ENCODE data around the gene NPM3. TPM values are rescaled to one million over a fixed set of nuclear protein-coding genes. Genes with fewer than 3 reads are reported as not detected.

The NPM3 gene
- total RNA-seq, 1 experiment from 2014 or later = 117 TPM

DNA sequence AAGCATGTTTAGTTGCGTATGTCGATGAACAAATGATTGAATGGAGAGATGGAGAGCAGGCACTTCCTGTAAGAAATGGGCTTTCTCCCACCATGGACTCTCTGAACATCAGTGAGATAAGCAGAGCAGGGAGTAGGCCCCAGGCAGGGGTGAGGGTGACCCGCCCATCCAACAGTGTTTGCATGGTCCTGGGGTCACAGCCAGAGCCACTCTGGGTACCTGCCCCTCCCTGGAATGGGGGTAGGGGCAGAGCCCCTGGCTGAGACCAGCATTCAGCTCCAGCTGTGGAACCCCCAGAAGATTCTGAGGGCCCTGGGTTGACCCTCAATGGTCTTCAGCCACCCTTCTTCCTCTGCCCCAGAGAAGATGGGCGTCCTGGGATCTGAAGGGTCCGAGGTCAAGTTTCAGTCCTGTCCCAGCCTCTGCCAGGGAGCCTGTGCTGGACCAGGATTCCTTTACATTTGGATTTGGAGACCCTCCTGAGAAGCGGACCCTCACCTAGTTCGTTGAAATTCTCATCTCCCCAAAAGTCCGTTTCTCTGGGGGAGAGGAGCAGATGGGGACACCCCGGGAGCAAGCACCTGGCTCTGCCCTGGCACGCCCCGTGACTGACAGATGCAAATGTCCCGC, 5.0 kb downstream of the NPM3 start:
- intact Hi-C loops (cut with micrococcal nuclease) = no loop called here
- H2AFZ ChIP-seq (ENCODE audit: low read length) = no peak overlapping the region
- H3F3A ChIP-seq (ENCODE audit: low read length, unreplicated experiment) = no peaks in the 10 kb centered on the region
- ChIA-PET CTCF (interaction anchor here (1.3 kb wide), 1 partner anchor 176 kb away, joined by 6 read pairs; no protein-coding TSS in a partner anchor), POLR2A (ENCODE audit: unreplicated experiment) (no interaction called here)
- H3K9me2 ChIP-seq (replicated peaks; ENCODE audit: low read length) = no peaks in the 10 kb centered on the region
- no peak for ATAC-seq
- no peak overlapping the region for H3K4me3 ChIP-seq (ENCODE audit: low read length)
- H3K27ac ChIP-seq (ENCODE audit: low read length) = no peak overlapping the region
- no peak overlapping the region for H3K4me2 ChIP-seq (ENCODE audit: low read length)
- no peaks in the 10 kb centered on the region for H4K20me1 ChIP-seq (ENCODE audit: low read length)
- DNase-seq = no peak
- H3K4me1 ChIP-seq (ENCODE audit: insufficient read depth, low read length) = peaks cover 20% of the 10 kb centered on the region
- TF ChIP-seq, protein P1, sequence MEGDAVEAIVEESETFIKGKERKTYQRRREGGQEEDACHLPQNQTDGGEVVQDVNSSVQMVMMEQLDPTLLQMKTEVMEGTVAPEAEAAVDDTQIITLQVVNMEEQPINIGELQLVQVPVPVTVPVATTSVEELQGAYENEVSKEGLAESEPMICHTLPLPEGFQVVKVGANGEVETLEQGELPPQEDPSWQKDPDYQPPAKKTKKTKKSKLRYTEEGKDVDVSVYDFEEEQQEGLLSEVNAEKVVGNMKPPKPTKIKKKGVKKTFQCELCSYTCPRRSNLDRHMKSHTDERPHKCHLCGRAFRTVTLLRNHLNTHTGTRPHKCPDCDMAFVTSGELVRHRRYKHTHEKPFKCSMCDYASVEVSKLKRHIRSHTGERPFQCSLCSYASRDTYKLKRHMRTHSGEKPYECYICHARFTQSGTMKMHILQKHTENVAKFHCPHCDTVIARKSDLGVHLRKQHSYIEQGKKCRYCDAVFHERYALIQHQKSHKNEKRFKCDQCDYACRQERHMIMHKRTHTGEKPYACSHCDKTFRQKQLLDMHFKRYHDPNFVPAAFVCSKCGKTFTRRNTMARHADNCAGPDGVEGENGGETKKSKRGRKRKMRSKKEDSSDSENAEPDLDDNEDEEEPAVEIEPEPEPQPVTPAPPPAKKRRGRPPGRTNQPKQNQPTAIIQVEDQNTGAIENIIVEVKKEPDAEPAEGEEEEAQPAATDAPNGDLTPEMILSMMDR (conservative IDR thresholded peaks at IDR 0.05; ENCODE audit: low read depth, low read length) = no peak
- no peak for TF ChIP-seq EZH2phosphoT487 (IDR thresholded peaks at IDR 0.05; ENCODE audit: borderline replicate concordance, low read length)
- TF ChIP-seq EZH2 (IDR thresholded peaks at IDR 0.05; ENCODE audit: low read length, unreplicated experiment) = no peak
- H3K27me3 ChIP-seq (ENCODE audit: low read length) = peaks cover 9% of the 10 kb centered on the region; the same call in 1 of the 2 replicates
- peaks cover 18% of the 10 kb centered on the region for H3K79me2 ChIP-seq (ENCODE audit: low read length)
- no peaks in the 10 kb centered on the region for H3K9me3 ChIP-seq (ENCODE audit: low read length)
- no peaks in the 10 kb centered on the region; the same call in 1 of the 2 replicates for H3K36me3 ChIP-seq (ENCODE audit: low read depth, low read length)
- BruUV-seq (replicated peaks) = no TSS peak
- no peak overlapping the region for H3K9ac ChIP-seq (ENCODE audit: low read length)

DNA sequence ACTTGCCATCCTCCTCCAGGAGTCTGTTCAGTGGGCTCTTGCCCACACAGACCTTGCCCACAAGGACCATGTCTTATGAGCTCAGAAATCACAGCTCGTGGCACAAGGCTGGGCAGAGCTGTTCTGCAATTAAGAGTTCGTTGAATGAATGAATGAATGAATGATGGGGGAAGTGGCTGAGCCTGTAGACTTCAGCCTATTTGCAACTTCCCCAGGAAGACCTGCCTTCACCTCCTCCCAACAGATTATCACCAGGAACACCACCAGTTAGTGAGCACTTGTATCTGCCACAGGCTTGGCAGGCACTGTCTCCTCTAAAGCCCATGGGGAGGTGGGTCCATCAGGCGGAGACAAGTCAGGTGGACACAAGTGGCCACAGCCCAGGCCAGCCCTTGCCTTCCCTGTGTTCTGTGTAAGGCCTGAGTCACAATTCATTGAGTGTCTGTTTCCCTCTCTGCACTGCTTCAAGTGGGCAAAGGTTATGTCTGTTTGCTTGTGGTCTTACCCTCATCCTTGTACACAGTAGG, 5.6 kb downstream of the NPM3 start:
- intact Hi-C loops (cut with micrococcal nuclease) = no loop called here
- H3K27me3 ChIP-seq (ENCODE audit: low read length) = peaks cover 9% of the 10 kb centered on the region; the same call in 1 of the 2 replicates
- no peak for TF ChIP-seq EZH2phosphoT487 (IDR thresholded peaks at IDR 0.05; ENCODE audit: borderline replicate concordance, low read length)
- no peak overlapping the region for H3K4me2 ChIP-seq (ENCODE audit: low read length)
- no peaks in the 10 kb centered on the region for H3K9me2 ChIP-seq (replicated peaks; ENCODE audit: low read length)
- ATAC-seq (peak; percentile 17; the same call in 1 of the 2 replicates), DNase-seq (peak; percentile 8)
- peaks cover 13% of the 10 kb centered on the region for H3K79me2 ChIP-seq (ENCODE audit: low read length)
- CTCF ChIA-PET = no interaction called here
- BruUV-seq (replicated peaks) = no TSS peak
- no peak overlapping the region for H3K27ac ChIP-seq (ENCODE audit: low read length)
- H3K9ac ChIP-seq (ENCODE audit: low read length) = no peak overlapping the region
- POLR2A ChIA-PET (ENCODE audit: unreplicated experiment) = no interaction called here
- no peaks in the 10 kb centered on the region for H4K20me1 ChIP-seq (ENCODE audit: low read length)
- no peak overlapping the region for H2AFZ ChIP-seq (ENCODE audit: low read length)
- no peaks in the 10 kb centered on the region; the same call in 1 of the 2 replicates for H3K36me3 ChIP-seq (ENCODE audit: low read depth, low read length)
- peaks cover 20% of the 10 kb centered on the region for H3K4me1 ChIP-seq (ENCODE audit: insufficient read depth, low read length)
- H3F3A ChIP-seq (ENCODE audit: low read length, unreplicated experiment) = no peaks in the 10 kb centered on the region
- H3K9me3 ChIP-seq (ENCODE audit: low read length) = no peaks in the 10 kb centered on the region
- H3K4me3 ChIP-seq (ENCODE audit: low read length) = no peak overlapping the region

DNA sequence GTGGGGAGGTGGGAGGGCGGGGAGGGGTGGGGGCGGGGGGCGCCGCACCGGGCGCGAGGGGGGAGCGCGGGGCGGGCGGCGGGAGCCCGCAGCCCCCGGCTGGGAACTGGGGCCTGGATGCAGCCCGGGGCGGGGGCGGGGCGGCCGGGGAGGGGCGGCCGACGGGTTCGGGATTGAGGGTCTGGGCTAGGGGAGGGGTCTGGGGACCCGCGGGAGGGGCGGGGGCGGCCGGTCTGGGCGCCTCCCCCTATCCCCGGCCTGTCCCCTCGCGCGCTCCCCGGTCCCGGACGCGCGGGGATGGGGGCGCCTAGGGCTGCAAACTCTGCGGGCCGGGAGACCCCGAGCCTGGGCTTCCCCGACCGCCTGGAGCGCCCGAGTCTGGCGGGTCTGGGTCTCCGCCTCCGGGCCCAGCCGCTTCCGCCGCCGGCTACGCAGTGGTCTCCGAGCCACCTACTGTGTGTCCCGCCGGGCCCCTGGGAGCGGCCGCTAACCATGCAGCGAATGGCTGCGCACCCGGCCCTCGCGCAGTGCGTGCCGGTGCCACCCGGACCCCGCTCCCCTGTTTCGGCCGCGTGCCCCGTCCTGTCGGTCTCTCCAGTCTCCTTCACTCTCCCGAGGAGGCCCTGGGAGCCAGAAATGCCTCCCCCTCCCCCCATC, 7.0 kb downstream of the NPM3 start:
- Histone ChIP-seq H3K79me2 (ENCODE audit: low read length) (no peaks in the 10 kb centered on the region), H3K27me3 (ENCODE audit: low read length) (peaks cover 9% of the 10 kb centered on the region; the same call in 1 of the 2 replicates), H3K36me3 (ENCODE audit: low read depth, low read length) (no peaks in the 10 kb centered on the region; the same call in 1 of the 2 replicates), H3K4me1 (ENCODE audit: insufficient read depth, low read length) (peaks cover 11% of the 10 kb centered on the region; the same call in 1 of the 2 replicates), H3K4me2 (ENCODE audit: low read length) (no peak overlapping the region), H3K27ac (ENCODE audit: low read length) (no peak overlapping the region), H3K4me3 (ENCODE audit: low read length) (no peak overlapping the region), H3K9me2 (replicated peaks; ENCODE audit: low read length) (no peaks in the 10 kb centered on the region), H4K20me1 (ENCODE audit: low read length) (no peaks in the 10 kb centered on the region), H2AFZ (ENCODE audit: low read length) (no peak overlapping the region), H3F3A (ENCODE audit: low read length, unreplicated experiment) (no peaks in the 10 kb centered on the region), H3K9me3 (ENCODE audit: low read length) (no peaks in the 10 kb centered on the region), H3K9ac (ENCODE audit: low read length) (no peak overlapping the region)
- ATAC-seq (no peak), DNase-seq (no peak)
- no TSS peak for BruUV-seq (replicated peaks)
- ChIA-PET POLR2A (ENCODE audit: unreplicated experiment) (interaction anchor here (0.6 kb wide), 1 partner anchor 343 kb away, joined by 4 read pairs; no protein-coding TSS in a partner anchor), CTCF (no interaction called here)
- no peak for TF ChIP-seq EZH2 (IDR thresholded peaks at IDR 0.05; ENCODE audit: low read length, unreplicated experiment)
- TF ChIP-seq, protein P1 (conservative IDR thresholded peaks at IDR 0.05; ENCODE audit: low read depth, low read length) = no peak
- no peak for TF ChIP-seq EZH2phosphoT487 (IDR thresholded peaks at IDR 0.05; ENCODE audit: borderline replicate concordance, low read length)
- intact Hi-C loops (cut with micrococcal nuclease) = no loop called here
